SU-DHL-6 (cell line): ENCODE measurements around the gene TTC38.

Experiments
- H2AFZ ChIP-seq: fragments of 200-600 bp; sonication (generic); 2 replicates; pipeline ENCODE4 v1.6.1; 2014; ENCODE audit warnings: low read depth, mild to moderate bottlenecking, moderate library complexity, mixed read lengths, antibody characterized with exemption, low read length; ENCODE audit not compliant: severe bottlenecking
- H3F3A ChIP-seq: fragments of 200-600 bp; shearing (Covaris generic); 2 replicates; pipeline ENCODE4 v1.6.0; 2016; ENCODE audit warnings: antibody characterized with exemption, mild to moderate bottlenecking; ENCODE audit not compliant: insufficient read depth
- H3K27ac ChIP-seq: fragments of 200-600 bp; sonication (generic); 2 replicates; pipeline ENCODE4 v1.5.1; 2016; ENCODE audit warnings: low read depth, mild to moderate bottlenecking, low read length, moderate library complexity, mixed read lengths
- H3K27me3 ChIP-seq: fragments of 200-600 bp; sonication (generic), shearing (Covaris generic); 2 replicates; pipeline ENCODE4 v1.6.0; 2014; ENCODE audit warnings: mild to moderate bottlenecking, low read length
- H3K36me3 ChIP-seq: fragments of 200-600 bp; sonication (generic); 2 replicates; pipeline ENCODE4 v1.6.1; 2014; ENCODE audit warnings: mild to moderate bottlenecking, low read length, mixed read lengths
- H3K4me2 ChIP-seq: fragments of 300-600, 200-600 bp; shearing (Covaris generic), sonication (generic); 2 replicates; pipeline ENCODE4 v1.6.0; 2014; ENCODE audit warnings: low read length, low read depth, mild to moderate bottlenecking; ENCODE audit not compliant: poor library complexity, severe bottlenecking
- H3K4me3 ChIP-seq: fragments of 200-600 bp; sonication (generic); 2 replicates; pipeline ENCODE4 v1.5.1; 2014; ENCODE audit warnings: antibody characterized with exemption, low read length, mild to moderate bottlenecking, mixed read lengths; ENCODE audit not compliant: insufficient read depth, poor library complexity, severe bottlenecking
- H3K79me2 ChIP-seq: fragments of 200-600 bp; sonication (generic); 2 replicates; pipeline ENCODE4 v1.6.1; 2014; ENCODE audit warnings: mild to moderate bottlenecking, low read length, moderate library complexity; ENCODE audit not compliant: insufficient read depth
- H3K9ac ChIP-seq: fragments of 200-600 bp; sonication (generic); 2 replicates; pipeline ENCODE4 v1.7.0; 2014; ENCODE audit warnings: mild to moderate bottlenecking, low read length
- H3K9me2 ChIP-seq: fragments of 200-600 bp; sonication (generic); replicated peaks from 2 replicates; pipeline ENCODE4 v1.6.1; 2014; ENCODE audit warnings: low read length; ENCODE audit not compliant: insufficient read depth
- H3K9me3 ChIP-seq: fragments of 200-600 bp; sonication (generic); 2 replicates; pipeline ENCODE4 v1.6.1; 2014; ENCODE audit warnings: low read length, mixed read lengths; ENCODE audit not compliant: insufficient read depth
- H4K20me1 ChIP-seq: fragments of 200-600 bp; sonication (generic); 2 replicates; pipeline ENCODE4 v1.6.1; 2014; ENCODE audit warnings: low read depth, mild to moderate bottlenecking, antibody characterized with exemption, low read length, moderate library complexity, mixed read lengths
- EZH2phosphoT487 ChIP-seq: fragments of 200-600 bp; sonication (generic), shearing (Covaris generic); conservative IDR thresholded peaks from 2 replicates; pipeline ENCODE4 v1.6.1; 2018; ENCODE audit warnings: mild to moderate bottlenecking, antibody characterized with exemption, low read length, moderate library complexity, mixed read lengths
- TF ChIP-seq, protein P1 (sequence below): fragments of 200-600 bp; sonication (generic); IDR thresholded peaks from one replicate; pipeline ENCODE4 v1.5.1; 2017; ENCODE audit warnings: antibody characterized with exemption, mild to moderate bottlenecking, low read length, moderate library complexity; ENCODE audit not compliant: insufficient read depth, poor library complexity, severe bottlenecking

Gene TTC38

DNA sequence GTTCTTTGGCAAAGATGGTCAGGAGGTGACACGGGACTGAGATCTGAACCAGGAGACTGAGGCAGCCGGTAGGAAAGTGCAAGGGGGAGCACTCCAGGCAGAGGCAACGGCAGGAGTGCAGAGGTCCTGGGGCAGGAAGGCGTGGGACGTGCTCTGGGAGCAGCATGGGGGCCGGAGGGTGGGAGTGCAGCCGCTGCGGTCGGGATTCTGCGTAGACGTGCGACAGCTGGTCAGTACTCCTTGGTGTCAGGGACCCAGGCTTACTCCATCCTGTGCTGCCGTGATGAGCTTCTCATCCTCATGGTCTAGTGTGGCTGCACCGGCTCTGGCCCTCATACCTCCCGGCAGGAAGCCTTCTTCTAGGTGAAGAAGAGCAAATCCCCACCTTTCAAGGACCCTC is 50.8 kb downstream of the TTC38 start:
- Histone ChIP-seq H4K20me1 (peaks cover 5% of the 10 kb centered on the region; the same call in 1 of the 2 replicates), H3K79me2 (peaks cover 26% of the 10 kb centered on the region; the same call in 1 of the 2 replicates), H3K9me3 (no peaks in the 10 kb centered on the region), H3K36me3 (peaks cover 17% of the 10 kb centered on the region; the same call in 1 of the 2 replicates), H3K9ac (no peak overlapping the region), H3K4me3 (no peak overlapping the region), H3F3A (no peaks in the 10 kb centered on the region), H3K4me2 (no peak overlapping the region), H3K27me3 (no peaks in the 10 kb centered on the region), H3K27ac (no peak overlapping the region), H2AFZ (no peak overlapping the region), H3K9me2 (no peaks in the 10 kb centered on the region)
- TF ChIP-seq, protein P1, sequence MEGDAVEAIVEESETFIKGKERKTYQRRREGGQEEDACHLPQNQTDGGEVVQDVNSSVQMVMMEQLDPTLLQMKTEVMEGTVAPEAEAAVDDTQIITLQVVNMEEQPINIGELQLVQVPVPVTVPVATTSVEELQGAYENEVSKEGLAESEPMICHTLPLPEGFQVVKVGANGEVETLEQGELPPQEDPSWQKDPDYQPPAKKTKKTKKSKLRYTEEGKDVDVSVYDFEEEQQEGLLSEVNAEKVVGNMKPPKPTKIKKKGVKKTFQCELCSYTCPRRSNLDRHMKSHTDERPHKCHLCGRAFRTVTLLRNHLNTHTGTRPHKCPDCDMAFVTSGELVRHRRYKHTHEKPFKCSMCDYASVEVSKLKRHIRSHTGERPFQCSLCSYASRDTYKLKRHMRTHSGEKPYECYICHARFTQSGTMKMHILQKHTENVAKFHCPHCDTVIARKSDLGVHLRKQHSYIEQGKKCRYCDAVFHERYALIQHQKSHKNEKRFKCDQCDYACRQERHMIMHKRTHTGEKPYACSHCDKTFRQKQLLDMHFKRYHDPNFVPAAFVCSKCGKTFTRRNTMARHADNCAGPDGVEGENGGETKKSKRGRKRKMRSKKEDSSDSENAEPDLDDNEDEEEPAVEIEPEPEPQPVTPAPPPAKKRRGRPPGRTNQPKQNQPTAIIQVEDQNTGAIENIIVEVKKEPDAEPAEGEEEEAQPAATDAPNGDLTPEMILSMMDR: no peak
- TF ChIP-seq EZH2phosphoT487: no peak

- Histone ChIP-seq H3K4me3 (no peak overlapping the region), H3K9me3 (no peaks in the 10 kb centered on the region), H3K9ac (no peak overlapping the region), H3K4me2 (no peak overlapping the region), H3K27me3 (no peaks in the 10 kb centered on the region), H4K20me1 (peaks cover 5% of the 10 kb centered on the region; the same call in 1 of the 2 replicates), H2AFZ (no peak overlapping the region), H3K36me3 (peaks cover 17% of the 10 kb centered on the region; the same call in 1 of the 2 replicates), H3K27ac (no peak overlapping the region), H3K79me2 (peaks cover 26% of the 10 kb centered on the region; the same call in 1 of the 2 replicates), H3K9me2 (no peaks in the 10 kb centered on the region), H3F3A (no peaks in the 10 kb centered on the region)
- TF ChIP-seq, protein P1: no peak
- no peak for TF ChIP-seq EZH2phosphoT487
Observed at GRCh38 chr22:46319319-46319718, 51.5 kb downstream of the TTC38 start.

DNA sequence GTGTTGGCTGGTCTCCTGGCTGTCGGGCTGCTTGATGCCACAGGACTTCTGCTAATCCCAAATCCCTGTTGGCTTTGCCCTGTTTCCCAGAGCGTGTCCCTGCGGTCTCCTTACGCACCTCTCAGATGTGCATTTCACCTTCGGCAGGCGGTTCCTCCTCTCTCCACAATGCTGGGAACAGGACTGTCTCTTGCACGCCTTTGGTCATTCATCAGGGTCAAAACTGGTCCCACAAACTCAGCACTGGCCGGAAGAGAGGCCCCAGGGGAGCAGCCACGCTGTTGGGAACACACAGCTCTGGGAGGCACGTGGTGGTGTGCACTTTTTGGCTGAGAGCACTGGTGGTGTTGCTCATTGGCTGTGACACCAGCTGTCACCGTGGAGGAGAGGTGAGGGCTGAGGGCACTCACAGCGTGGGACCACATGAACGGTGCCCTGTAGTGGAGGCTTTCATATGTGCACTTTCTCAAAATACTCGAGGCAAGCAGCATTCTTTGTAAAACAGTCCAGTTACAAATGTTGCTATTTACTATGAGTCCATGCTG is 52.4 kb downstream of the TTC38 start:
- H3K79me2 ChIP-seq: peaks cover 26% of the 10 kb centered on the region; the same call in 1 of the 2 replicates
- no peaks in the 10 kb centered on the region for H3K9me3 ChIP-seq
- H3K9me2 ChIP-seq: no peaks in the 10 kb centered on the region
- H3K27me3 ChIP-seq: no peaks in the 10 kb centered on the region
- no peak overlapping the region for H3K4me3 ChIP-seq
- H3F3A ChIP-seq: no peaks in the 10 kb centered on the region
- H3K9ac ChIP-seq: no peak overlapping the region
- H3K4me2 ChIP-seq: no peak overlapping the region
- peaks cover 22% of the 10 kb centered on the region; the same call in 1 of the 2 replicates for H3K36me3 ChIP-seq
- TF ChIP-seq, protein P1: no peak
- no peak for TF ChIP-seq EZH2phosphoT487
- no peak overlapping the region for H2AFZ ChIP-seq
- no peak overlapping the region for H3K27ac ChIP-seq
- peaks cover 5% of the 10 kb centered on the region; the same call in 1 of the 2 replicates for H4K20me1 ChIP-seq
